Stimulated activated naive CD4-positive, alpha-beta T cell (primary cell): ENCODE data around the gene LGALS14.

Experiments
- DNase-seq, 6 experiments: peaks; one replicate each; lab custom pipeline; 2025; lab: John Stamatoyannopoulos, UW

LGALS14 gene

DNA sequence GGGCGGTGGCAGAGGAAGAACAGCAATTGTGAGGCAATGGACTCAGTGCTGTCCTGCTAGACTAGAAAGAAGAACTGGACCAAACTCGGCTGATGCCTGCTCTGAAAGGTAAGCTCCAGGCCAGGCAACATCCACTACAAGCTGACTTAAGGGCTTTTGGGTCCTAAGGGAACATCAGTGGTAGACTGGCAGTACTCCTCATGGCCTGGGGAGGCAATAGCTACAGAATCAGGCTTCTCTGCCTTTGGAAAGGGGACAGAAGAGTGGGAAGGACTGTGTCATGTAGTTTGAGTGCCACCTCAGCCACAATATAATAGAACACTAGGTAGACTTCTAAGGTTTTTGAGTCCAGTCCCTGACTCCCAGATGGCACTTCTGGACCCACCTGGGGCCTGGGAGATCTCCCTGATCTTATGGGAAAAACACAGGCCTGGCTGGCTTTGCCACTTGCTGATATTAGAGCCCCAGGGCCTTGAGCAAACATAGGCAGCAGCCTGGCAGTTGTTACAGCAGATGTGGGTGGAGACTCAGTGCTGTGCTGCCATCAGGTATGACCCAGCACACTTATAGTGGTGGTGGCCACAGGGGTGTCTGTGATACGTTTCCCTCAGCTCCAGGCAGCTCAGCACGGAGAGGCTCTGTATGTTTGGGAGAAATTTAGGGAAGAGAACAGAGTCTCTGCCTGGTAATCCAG lies 42.7 kb downstream of the LGALS14 start:
- DNase-seq: no peak

DNA sequence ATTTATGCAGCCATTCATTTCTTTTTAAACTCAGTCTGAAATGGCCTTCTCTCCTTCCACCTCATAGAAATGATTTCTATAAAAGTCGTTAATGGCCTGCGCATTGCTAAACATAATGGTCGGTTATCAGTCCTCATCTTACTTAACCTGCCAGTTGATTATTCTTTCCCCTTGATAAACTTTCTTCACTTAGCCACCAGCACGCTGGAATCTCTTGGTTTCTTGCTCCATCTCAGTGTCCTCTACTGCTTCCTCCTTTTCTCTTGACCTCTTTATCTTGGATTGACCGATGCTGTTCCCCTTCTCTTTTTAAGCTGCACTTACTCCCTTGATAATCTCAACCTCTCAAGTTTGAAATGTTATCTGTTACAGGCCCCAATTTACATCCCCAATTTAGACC lies 45.7 kb downstream of the LGALS14 start:
- DNase-seq: no peak

DNA sequence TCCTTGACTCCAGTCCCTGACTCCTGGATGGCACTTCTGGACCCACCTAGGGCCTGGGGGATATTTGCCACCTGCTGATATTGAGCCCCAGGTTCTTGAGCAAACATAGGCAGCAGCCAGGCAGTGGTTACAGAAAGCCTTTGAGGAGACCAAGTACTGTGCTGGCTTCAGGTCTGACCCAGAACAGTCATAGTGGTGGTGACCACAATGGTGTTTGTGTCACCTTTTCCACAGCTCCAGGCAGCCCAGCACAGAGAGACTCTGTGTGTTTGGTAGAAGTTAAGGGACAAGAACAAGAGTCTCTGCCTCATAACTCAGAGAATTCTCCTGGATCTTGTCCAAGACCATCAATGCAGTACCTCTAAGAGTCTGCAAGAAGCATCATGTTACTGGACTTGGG lies 48.1 kb downstream of the LGALS14 start:
- no peak for DNase-seq

DNA sequence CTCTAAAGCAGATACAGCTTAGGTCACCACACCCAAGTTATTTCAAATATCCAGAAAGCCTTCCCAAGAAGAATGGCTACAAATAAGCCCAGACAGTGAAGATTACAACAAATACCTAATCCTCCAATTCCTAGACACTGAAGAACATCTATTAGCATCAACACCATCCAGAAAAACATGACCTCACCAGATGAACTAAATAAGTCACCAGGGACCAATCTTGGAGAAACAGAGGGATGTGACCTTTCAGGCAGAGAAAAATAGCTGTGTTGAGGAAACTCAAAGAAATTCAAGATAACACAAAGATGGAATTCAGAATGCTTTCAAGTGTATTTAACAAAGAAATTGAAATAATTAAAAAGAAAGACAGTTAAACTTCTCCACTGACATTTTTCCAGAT lies 48.5 kb downstream of the LGALS14 start:
- DNase-seq: no peak

DNA sequence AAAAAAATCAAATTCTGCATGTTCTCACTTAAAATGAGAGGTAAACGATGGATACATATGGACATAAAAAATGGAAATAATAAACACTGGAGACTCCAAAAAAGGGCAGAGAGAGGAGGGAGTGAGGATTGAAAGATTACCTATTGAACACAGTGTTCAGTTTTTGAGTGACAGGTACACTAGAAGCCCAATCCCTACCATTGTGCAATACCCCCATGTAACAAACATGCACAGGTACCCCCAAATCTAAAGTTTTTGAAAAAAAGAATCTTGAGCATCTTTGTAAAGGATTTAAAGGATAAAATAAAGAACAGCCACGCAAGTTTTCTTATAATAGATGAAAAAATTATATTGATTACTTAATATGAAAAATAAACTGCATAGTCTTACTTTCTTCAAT lies 50.3 kb downstream of the LGALS14 start:
- DNase-seq: no peak

DNA sequence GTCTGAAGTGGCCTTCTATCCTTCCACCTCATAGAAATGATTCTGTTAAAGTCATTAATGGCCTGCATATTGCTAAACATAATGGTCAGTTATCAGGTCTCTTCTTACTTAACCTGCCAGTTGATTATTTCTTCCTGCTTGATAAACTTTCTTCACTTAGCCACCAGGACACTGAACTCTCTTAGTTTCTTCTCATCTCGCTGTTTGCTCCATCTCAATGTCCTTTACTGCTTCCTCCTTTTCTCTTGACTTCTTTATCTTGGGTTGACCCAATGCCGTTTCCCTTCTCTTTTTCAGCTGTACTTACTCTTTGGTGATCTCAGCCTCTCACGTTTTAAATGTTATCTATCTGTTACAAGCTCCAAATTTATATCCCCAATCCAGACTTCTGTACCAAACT lies 50.7 kb downstream of the LGALS14 start:
- DNase-seq: no peak
